IMR-90 (cell line): ENCODE results near the gene ADARB2. TPM values are rescaled to one million over a fixed set of nuclear protein-coding genes. Genes with fewer than 3 reads are reported as not detected.
"Not testable (repeated sequence)": the region's sequence is repeated elsewhere in the genome, so short reads cannot be mapped to it uniquely, and the experiment has no call there.

Source experiments
- ATAC-seq: fragments of 200-7000 bp; cut with Tn5 transposase; 2 replicates; pipeline ENCODE4 v1.9.1; 2020; ENCODE audit warnings: low read depth, mild to moderate bottlenecking, moderate library complexity
- BruUV-seq: library from RNA; stranded (reverse); fragments of 400-500 nt; replicated peaks from 2 replicates; lab custom pipeline; 2021; lab: Mats Ljungman, UMichigan
- CTCF ChIA-PET: fragments of 300-600 bp; formaldehyde crosslinking; extraction: SDS; loops from one replicate; lab custom pipeline; 2021; ENCODE audit warnings: antibody characterized with exemption; lab: Yijun Ruan, JAX
- POLR2A ChIA-PET: fragments of 300-600 bp; sonication (Branson Sonifier 250); formaldehyde crosslinking; loops from one replicate; lab custom pipeline; 2022; ENCODE audit warnings: antibody characterized with exemption; ENCODE audit not compliant: unreplicated experiment; lab: Charles Lee
- DNase-seq: peaks from one replicate; pipeline ENCODE4 v3.0.0; 2013
- H2AFZ ChIP-seq: replicated peaks from 2 replicates; pipeline ENCODE3; 2013; ENCODE audit warnings: low read length, mild to moderate bottlenecking; ENCODE audit not compliant: poor library complexity
- H2AK5ac ChIP-seq: 2 replicates; pipeline ENCODE4 v1.6.1; 2013; ENCODE audit warnings: low read depth, low read length, inconsistent platforms
- H2AK9ac ChIP-seq: replicated peaks from 2 replicates; pipeline ENCODE3; 2013; ENCODE audit warnings: mild to moderate bottlenecking, low read depth, low read length, moderate library complexity; ENCODE audit not compliant: poor library complexity
- H2BK120ac ChIP-seq: 2 replicates; pipeline ENCODE4 v1.6.1; 2013; ENCODE audit warnings: low read depth, low read length, inconsistent platforms
- H2BK15ac ChIP-seq: 3 replicates; pipeline ENCODE4 v1.6.1; 2013; ENCODE audit warnings: low read depth, low read length, inconsistent platforms
- H2BK20ac ChIP-seq: 2 replicates; pipeline ENCODE4 v1.6.1; 2013; ENCODE audit warnings: low read depth, mild to moderate bottlenecking, inconsistent platforms, low read length, moderate library complexity
- H2BK5ac ChIP-seq: 2 replicates; pipeline ENCODE4 v1.6.1; 2013; ENCODE audit warnings: mild to moderate bottlenecking, low read depth, low read length, inconsistent platforms; ENCODE audit not compliant: poor library complexity, severe bottlenecking
- H3K14ac ChIP-seq: replicated peaks from 2 replicates; pipeline ENCODE4 v1.6.1; 2013; ENCODE audit warnings: low read depth, low read length, inconsistent platforms
- H3K18ac ChIP-seq: 2 replicates; pipeline ENCODE4 v1.6.1; 2013; ENCODE audit warnings: low read depth, low read length, control low read depth
- H3K23ac ChIP-seq: 2 replicates; pipeline ENCODE4 v1.6.1; 2013; ENCODE audit warnings: low read depth, low read length, inconsistent platforms
- H3K27ac ChIP-seq: 2 replicates; pipeline ENCODE4 v1.5.1; 2013; ENCODE audit warnings: mild to moderate bottlenecking, control low read depth, low read length; ENCODE audit not compliant: insufficient read depth
- H3K27me3 ChIP-seq: 2 replicates; pipeline ENCODE4 v1.6.1; 2013; ENCODE audit warnings: low read length; ENCODE audit not compliant: control insufficient read depth, insufficient read depth
- H3K36me3 ChIP-seq: 2 replicates; pipeline ENCODE4 v1.6.1; 2013; ENCODE audit warnings: low read length, mixed read lengths; ENCODE audit not compliant: control insufficient read depth, insufficient read depth
- H3K4ac ChIP-seq: 2 replicates; pipeline ENCODE4 v1.6.1; 2013; ENCODE audit warnings: low read depth, low read length, inconsistent platforms
- H3K4me1 ChIP-seq: 2 replicates; pipeline ENCODE4 v1.6.1; 2013; ENCODE audit warnings: low read length, mixed read lengths; ENCODE audit not compliant: control insufficient read depth, insufficient read depth
- H3K4me2 ChIP-seq: 2 replicates; pipeline ENCODE4 v1.6.1; 2013; ENCODE audit warnings: low read depth, mild to moderate bottlenecking, control low read depth, low read length, moderate library complexity
- H3K4me3 ChIP-seq: 2 replicates; pipeline ENCODE4 v1.5.1; 2013; ENCODE audit warnings: low read depth, mild to moderate bottlenecking, control low read depth, low read length, moderate library complexity; ENCODE audit not compliant: insufficient read depth
- H3K56ac ChIP-seq: 2 replicates; pipeline ENCODE4 v1.6.1; 2013; ENCODE audit warnings: low read length, inconsistent platforms; ENCODE audit not compliant: insufficient read depth; ENCODE audit errors: extremely low read depth
- H3K79me1 ChIP-seq, 2 experiments: 2 replicates each; pipeline ENCODE4 v1.6.1; 2013; ENCODE audit warnings: low read length in 2 of 2, inconsistent platforms in 1 of 2, low read depth in 1 of 2
- H3K9ac ChIP-seq: 2 replicates; pipeline ENCODE4 v1.6.1; 2013; ENCODE audit warnings: low read depth, low read length, control low read depth
- H3K9me1 ChIP-seq: 2 replicates; pipeline ENCODE4 v1.6.1; 2013; ENCODE audit warnings: low read length, inconsistent platforms; ENCODE audit not compliant: insufficient read depth
- H3K9me3 ChIP-seq: 2 replicates; pipeline ENCODE4 v1.6.1; 2013; ENCODE audit warnings: low read length; ENCODE audit not compliant: control insufficient read depth, insufficient read depth
- H4K20me1 ChIP-seq: 2 replicates; pipeline ENCODE4 v1.6.1; 2013; ENCODE audit warnings: low read length, inconsistent platforms; ENCODE audit not compliant: insufficient read depth
- H4K5ac ChIP-seq: 2 replicates; pipeline ENCODE4 v1.6.1; 2013; ENCODE audit warnings: mild to moderate bottlenecking, low read depth, low read length, control low read depth
- H4K8ac ChIP-seq, 2 experiments: 2 replicates each; pipeline ENCODE4 v1.6.1; 2013; ENCODE audit warnings: low read depth in 2 of 2, low read length in 2 of 2, control low read depth in 1 of 2, inconsistent platforms in 1 of 2
- H4K91ac ChIP-seq: 2 replicates; pipeline ENCODE4 v1.6.1; 2013; ENCODE audit warnings: low read depth, low read length, inconsistent platforms; ENCODE audit not compliant: insufficient read depth
- WGBS, 2 experiments: methylation state at CpG; one replicate each; pipeline versions ENCODE4 v1.1.5 to v1.1.7; 2013; ENCODE audit warnings: missing lambda C conversion rate in 2 of 2; ENCODE audit not compliant: insufficient read length in 1 of 2; ENCODE audit errors: extremely low coverage in 2 of 2; 5-methylcytosine and 5-hydroxymethylcytosine counted together
- dilution Hi-C: fragments of 300-500 bp; cut with HindIII; formaldehyde crosslinking; loops from one replicate; pipeline ENCODE4 v1.14.3; 2018; ENCODE audit warnings: low sequenced_read_pairs; ENCODE audit not compliant: unreplicated experiment
- in situ Hi-C: fragments of 300-500 bp; cut with MboI; formaldehyde crosslinking; loops from 3 replicates; pipeline ENCODE4 v1.14.3; 2019; ENCODE audit warnings: low sequenced_read_pairs, inconsistent platforms, mixed read lengths
- intact Hi-C: fragments of 100-400 bp; cut with micrococcal nuclease; formaldehyde crosslinking; loops from 2 replicates; pipeline ENCODE4 v1.10.0; 2022
- polyA plus RNA-seq, 3 experiments: library from polyadenylated mRNA; depleted of rRNA; stranded (reverse); fragments of >200 nt; gene quantifications; 2 replicates each; pipeline ENCODE4 v1.2.3, GENCODE V29; 2012; ENCODE audit warnings: low replicate concordance in 1 of 3
- total RNA-seq: library from RNA; depleted of rRNA; stranded (reverse); fragments of >200 nt; gene quantifications from 2 replicates; pipeline ENCODE4 v1.2.3, GENCODE V29; 2012

Gene ADARB2
- total and polyA plus RNA-seq, 2 of the 4 experiments (the other 2 are of a cell fraction): not detected

DNA sequence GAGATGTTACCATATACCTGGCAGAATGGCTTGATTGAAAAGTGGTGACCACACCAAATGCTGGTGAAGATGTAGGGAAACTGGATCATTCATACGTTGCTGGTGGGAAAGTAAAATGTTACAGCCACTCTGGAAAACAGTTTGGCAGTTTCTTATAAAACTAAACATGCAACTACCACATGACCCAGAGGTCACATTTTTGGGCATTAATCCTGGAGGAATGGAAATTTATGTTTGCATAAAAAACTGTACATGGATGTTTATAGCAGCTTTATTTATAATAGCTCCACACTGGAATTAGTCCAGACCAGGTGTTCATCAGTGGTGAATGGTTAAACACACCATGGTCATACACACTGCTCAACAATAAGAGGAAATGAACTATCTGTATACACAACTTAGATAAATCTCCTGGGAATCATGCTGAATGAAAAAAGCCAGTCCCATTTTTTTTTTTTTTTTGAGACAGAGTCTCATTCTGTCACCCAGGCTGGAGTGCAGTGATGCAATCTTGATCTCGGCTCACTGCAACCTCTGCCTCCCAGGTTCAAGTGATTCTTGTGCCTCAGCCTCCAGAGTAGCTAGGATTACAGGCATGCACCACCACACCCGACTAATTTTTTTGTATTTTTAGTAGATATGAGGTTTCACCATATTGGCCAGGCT lies 309.7 kb downstream of the ADARB2 start:
- ATAC-seq, BruUV-seq, dilution Hi-C loops: not testable (repeated sequence)

More for the DNA sequence above, 309.7 kb downstream of the ADARB2 start:
- H3K14ac ChIP-seq, POLR2A ChIA-PET, H3K27ac ChIP-seq, H3K79me1 ChIP-seq, H3K23ac ChIP-seq, H3K4me2 ChIP-seq, H3K18ac ChIP-seq, H2BK15ac ChIP-seq, H2AK9ac ChIP-seq, H4K8ac ChIP-seq, H4K5ac ChIP-seq, H4K20me1 ChIP-seq, H4K91ac ChIP-seq, H3K4me1 ChIP-seq, DNase-seq, H2BK5ac ChIP-seq, H3K36me3 ChIP-seq, H2AFZ ChIP-seq, H3K4ac ChIP-seq, H3K9ac ChIP-seq, H3K56ac ChIP-seq, intact Hi-C loops, H2AK5ac ChIP-seq, H3K27me3 ChIP-seq, H2BK20ac ChIP-seq, CTCF ChIA-PET, H3K9me1 ChIP-seq, H2BK120ac ChIP-seq, in situ Hi-C loops, H3K4me3 ChIP-seq: not testable (repeated sequence)
- no CpG with 5 or more reads among the region's 3 CpGs for WGBS, 2 experiments
- H3K9me3 ChIP-seq: peaks cover 20% of the 10 kb centered on the region
